KMS-11 (cell line): ENCODE results near the gene WAPL.

Experiments
- H2AFZ ChIP-seq: fragments of 200-600 bp; sonication (generic); 2 replicates; pipeline ENCODE4 v1.6.1; 2016; ENCODE audit warnings: antibody characterized with exemption, mixed run types, low read depth
- H3K27ac ChIP-seq: fragments of 200-600 bp; sonication (generic); 2 replicates; pipeline ENCODE4 v1.6.1; 2016; ENCODE audit warnings: mild to moderate bottlenecking, mixed run types
- H3K27me3 ChIP-seq: fragments of 200-600 bp; sonication (generic); 2 replicates; pipeline ENCODE4 v1.6.1; 2017; ENCODE audit warnings: mild to moderate bottlenecking, low read depth, mixed run types, moderate library complexity; ENCODE audit not compliant: insufficient read depth
- H3K36me3 ChIP-seq: fragments of 200-600 bp; sonication (generic); 2 replicates; pipeline ENCODE4 v1.6.1; 2017; ENCODE audit warnings: mild to moderate bottlenecking, mixed run types; ENCODE audit not compliant: insufficient read depth
- H3K4me1 ChIP-seq: fragments of 200-600 bp; sonication (generic); 2 replicates; pipeline ENCODE4 v1.6.1; 2016; ENCODE audit warnings: mild to moderate bottlenecking, low read depth, mixed run types; ENCODE audit not compliant: poor library complexity, severe bottlenecking
- H3K4me2 ChIP-seq: fragments of 200-600 bp; sonication (generic); 2 replicates; pipeline ENCODE4 v1.7.0; 2016; ENCODE audit warnings: mild to moderate bottlenecking, mixed run types
- H3K4me3 ChIP-seq: fragments of 200-600 bp; sonication (generic); IDR thresholded peaks from 2 replicates; pipeline ENCODE4 v1.6.1; 2017; ENCODE audit warnings: low read depth, low read length, mixed read lengths; ENCODE audit not compliant: insufficient read depth
- H3K79me2 ChIP-seq: fragments of 200-600 bp; sonication (generic); 2 replicates; pipeline ENCODE4 v1.6.1; 2016; ENCODE audit warnings: low read depth, mixed run types; ENCODE audit not compliant: insufficient read depth
- H3K9ac ChIP-seq: fragments of 200-600 bp; sonication (generic); 2 replicates; pipeline ENCODE4 v1.6.1; 2016; ENCODE audit warnings: mild to moderate bottlenecking, mixed run types
- H4K20me1 ChIP-seq: fragments of 200-600 bp; sonication (generic); 2 replicates; pipeline ENCODE4 v1.6.1; 2016; ENCODE audit warnings: mild to moderate bottlenecking, mixed run types; ENCODE audit not compliant: insufficient read depth
- CTCF ChIP-seq: fragments of 200-600 bp; sonication (generic); conservative IDR thresholded peaks from 2 replicates; pipeline ENCODE4 v1.6.1; 2017; ENCODE audit warnings: low read depth, mild to moderate bottlenecking, antibody characterized with exemption, low read length, moderate library complexity, mixed read lengths

WAPL gene

GRCh38 chr10:86410542-86411124 lies 111.0 kb downstream of the WAPL start:
- TF ChIP-seq CTCF = no peak
- Histone ChIP-seq H3K36me3 (no peaks in the 10 kb centered on the region), H3K79me2 (no peaks in the 10 kb centered on the region), H2AFZ (no peak overlapping the region), H3K27ac (no peak overlapping the region), H3K4me2 (no peak overlapping the region), H3K4me3 (no peak overlapping the region), H3K4me1 (no peaks in the 10 kb centered on the region), H3K27me3 (no peaks in the 10 kb centered on the region), H3K9ac (no peak overlapping the region), H4K20me1 (no peaks in the 10 kb centered on the region)

GRCh38 chr10:86409183-86409582 lies 112.4 kb downstream of the WAPL start:
- H2AFZ ChIP-seq = no peak overlapping the region
- H3K27me3 ChIP-seq = no peaks in the 10 kb centered on the region
- H3K79me2 ChIP-seq = no peaks in the 10 kb centered on the region
- H3K4me1 ChIP-seq = no peaks in the 10 kb centered on the region
- TF ChIP-seq CTCF = no peak
- no peak overlapping the region for H3K9ac ChIP-seq
- no peak overlapping the region for H3K27ac ChIP-seq
- no peaks in the 10 kb centered on the region for H3K36me3 ChIP-seq
- H3K4me3 ChIP-seq = no peak overlapping the region
- no peak overlapping the region for H3K4me2 ChIP-seq
- H4K20me1 ChIP-seq = no peaks in the 10 kb centered on the region

GRCh38 chr10:86403183-86403797 lies 118.3 kb downstream of the WAPL start:
- no peaks in the 10 kb centered on the region for H3K79me2 ChIP-seq
- no peaks in the 10 kb centered on the region for H3K36me3 ChIP-seq
- H3K4me3 ChIP-seq = no peak overlapping the region
- TF ChIP-seq CTCF = no peak
- H3K4me2 ChIP-seq = no peak overlapping the region
- H4K20me1 ChIP-seq = no peaks in the 10 kb centered on the region
- peaks cover 7% of the 10 kb centered on the region for H3K4me1 ChIP-seq
- H3K9ac ChIP-seq = no peak overlapping the region
- H3K27me3 ChIP-seq = no peaks in the 10 kb centered on the region
- H3K27ac ChIP-seq = no peak overlapping the region
- H2AFZ ChIP-seq = no peak overlapping the region

GRCh38 chr10:86402283-86402941 lies 119.2 kb downstream of the WAPL start:
- Histone ChIP-seq H3K4me1 (peaks cover 7% of the 10 kb centered on the region), H3K4me3 (no peak overlapping the region), H3K9ac (no peak overlapping the region), H3K27me3 (no peaks in the 10 kb centered on the region), H3K79me2 (no peaks in the 10 kb centered on the region), H2AFZ (no peak overlapping the region), H3K4me2 (no peak overlapping the region), H4K20me1 (no peaks in the 10 kb centered on the region), H3K27ac (no peak overlapping the region), H3K36me3 (no peaks in the 10 kb centered on the region)
- TF ChIP-seq CTCF = no peak
